IMR-90 (cell line): ENCODE results near the gene CMTM7. TPM values are rescaled to one million over a fixed set of nuclear protein-coding genes. Genes with fewer than 3 reads are reported as not detected.

Experiments
- ATAC-seq: fragments of 200-7000 bp; cut with Tn5 transposase; 2 replicates; pipeline ENCODE4 v1.9.1; 2020; ENCODE audit warnings: low read depth, mild to moderate bottlenecking, moderate library complexity
- BruUV-seq: library from RNA; stranded (reverse); fragments of 400-500 nt; replicated peaks from 2 replicates; lab custom pipeline; 2021; lab: Mats Ljungman, UMichigan
- CTCF ChIA-PET: fragments of 300-600 bp; formaldehyde crosslinking; extraction: SDS; loops from one replicate; lab custom pipeline; 2021; ENCODE audit warnings: antibody characterized with exemption; lab: Yijun Ruan, JAX
- POLR2A ChIA-PET: fragments of 300-600 bp; sonication (Branson Sonifier 250); formaldehyde crosslinking; loops from one replicate; lab custom pipeline; 2022; ENCODE audit warnings: antibody characterized with exemption; ENCODE audit not compliant: unreplicated experiment; lab: Charles Lee
- DNase-seq: peaks from one replicate; pipeline ENCODE4 v3.0.0; 2013
- H2AFZ ChIP-seq: replicated peaks from 2 replicates; pipeline ENCODE3; 2013; ENCODE audit warnings: low read length, mild to moderate bottlenecking; ENCODE audit not compliant: poor library complexity
- H2AK5ac ChIP-seq: 2 replicates; pipeline ENCODE4 v1.6.1; 2013; ENCODE audit warnings: low read depth, low read length, inconsistent platforms
- H2AK9ac ChIP-seq: replicated peaks from 2 replicates; pipeline ENCODE3; 2013; ENCODE audit warnings: mild to moderate bottlenecking, low read depth, low read length, moderate library complexity; ENCODE audit not compliant: poor library complexity
- H2BK120ac ChIP-seq: 2 replicates; pipeline ENCODE4 v1.6.1; 2013; ENCODE audit warnings: low read depth, low read length, inconsistent platforms
- H2BK15ac ChIP-seq: 3 replicates; pipeline ENCODE4 v1.6.1; 2013; ENCODE audit warnings: low read depth, low read length, inconsistent platforms
- H2BK20ac ChIP-seq: 2 replicates; pipeline ENCODE4 v1.6.1; 2013; ENCODE audit warnings: low read depth, mild to moderate bottlenecking, inconsistent platforms, low read length, moderate library complexity
- H2BK5ac ChIP-seq: 2 replicates; pipeline ENCODE4 v1.6.1; 2013; ENCODE audit warnings: mild to moderate bottlenecking, low read depth, low read length, inconsistent platforms; ENCODE audit not compliant: poor library complexity, severe bottlenecking
- H3K14ac ChIP-seq: replicated peaks from 2 replicates; pipeline ENCODE4 v1.6.1; 2013; ENCODE audit warnings: low read depth, low read length, inconsistent platforms
- H3K18ac ChIP-seq: 2 replicates; pipeline ENCODE4 v1.6.1; 2013; ENCODE audit warnings: low read depth, low read length, control low read depth
- H3K23ac ChIP-seq: 2 replicates; pipeline ENCODE4 v1.6.1; 2013; ENCODE audit warnings: low read depth, low read length, inconsistent platforms
- H3K27ac ChIP-seq: 2 replicates; pipeline ENCODE4 v1.5.1; 2013; ENCODE audit warnings: mild to moderate bottlenecking, control low read depth, low read length; ENCODE audit not compliant: insufficient read depth
- H3K27me3 ChIP-seq: 2 replicates; pipeline ENCODE4 v1.6.1; 2013; ENCODE audit warnings: low read length; ENCODE audit not compliant: control insufficient read depth, insufficient read depth
- H3K36me3 ChIP-seq: 2 replicates; pipeline ENCODE4 v1.6.1; 2013; ENCODE audit warnings: low read length, mixed read lengths; ENCODE audit not compliant: control insufficient read depth, insufficient read depth
- H3K4ac ChIP-seq: 2 replicates; pipeline ENCODE4 v1.6.1; 2013; ENCODE audit warnings: low read depth, low read length, inconsistent platforms
- H3K4me1 ChIP-seq: 2 replicates; pipeline ENCODE4 v1.6.1; 2013; ENCODE audit warnings: low read length, mixed read lengths; ENCODE audit not compliant: control insufficient read depth, insufficient read depth
- H3K4me2 ChIP-seq: 2 replicates; pipeline ENCODE4 v1.6.1; 2013; ENCODE audit warnings: low read depth, mild to moderate bottlenecking, control low read depth, low read length, moderate library complexity
- H3K4me3 ChIP-seq: 2 replicates; pipeline ENCODE4 v1.5.1; 2013; ENCODE audit warnings: low read depth, mild to moderate bottlenecking, control low read depth, low read length, moderate library complexity; ENCODE audit not compliant: insufficient read depth
- H3K56ac ChIP-seq: 2 replicates; pipeline ENCODE4 v1.6.1; 2013; ENCODE audit warnings: low read length, inconsistent platforms; ENCODE audit not compliant: insufficient read depth; ENCODE audit errors: extremely low read depth
- H3K79me1 ChIP-seq, 2 experiments: 2 replicates each; pipeline ENCODE4 v1.6.1; 2013; ENCODE audit warnings: low read length in 2 of 2, inconsistent platforms in 1 of 2, low read depth in 1 of 2
- H3K9ac ChIP-seq: 2 replicates; pipeline ENCODE4 v1.6.1; 2013; ENCODE audit warnings: low read depth, low read length, control low read depth
- H3K9me1 ChIP-seq: 2 replicates; pipeline ENCODE4 v1.6.1; 2013; ENCODE audit warnings: low read length, inconsistent platforms; ENCODE audit not compliant: insufficient read depth
- H3K9me3 ChIP-seq: 2 replicates; pipeline ENCODE4 v1.6.1; 2013; ENCODE audit warnings: low read length; ENCODE audit not compliant: control insufficient read depth, insufficient read depth
- H4K20me1 ChIP-seq: 2 replicates; pipeline ENCODE4 v1.6.1; 2013; ENCODE audit warnings: low read length, inconsistent platforms; ENCODE audit not compliant: insufficient read depth
- H4K5ac ChIP-seq: 2 replicates; pipeline ENCODE4 v1.6.1; 2013; ENCODE audit warnings: mild to moderate bottlenecking, low read depth, low read length, control low read depth
- H4K8ac ChIP-seq, 2 experiments: 2 replicates each; pipeline ENCODE4 v1.6.1; 2013; ENCODE audit warnings: low read depth in 2 of 2, low read length in 2 of 2, control low read depth in 1 of 2, inconsistent platforms in 1 of 2
- H4K91ac ChIP-seq: 2 replicates; pipeline ENCODE4 v1.6.1; 2013; ENCODE audit warnings: low read depth, low read length, inconsistent platforms; ENCODE audit not compliant: insufficient read depth
- CEBPB ChIP-seq: IDR thresholded peaks from 2 replicates; pipeline ENCODE4 v1.6.1; 2012; ENCODE audit warnings: low read depth, low read length, improper control_type of control experiment
- CTCF ChIP-seq: conservative IDR thresholded peaks from 2 replicates; pipeline ENCODE4 v1.5.1; 2012; ENCODE audit warnings: mild to moderate bottlenecking, low read depth, low read length, improper control_type of control experiment
- ELK1 ChIP-seq: fragments of 150-350 bp; IDR thresholded peaks from 2 replicates; pipeline ENCODE4 v1.6.1; 2016; ENCODE audit warnings: low read depth, mild to moderate bottlenecking, low read length, moderate library complexity, borderline replicate concordance
- FOS ChIP-seq: fragments of 150-350 bp; IDR thresholded peaks from 2 replicates; pipeline ENCODE4 v1.6.1; 2016; ENCODE audit warnings: low read depth, low read length
- MAFK ChIP-seq: IDR thresholded peaks from 2 replicates; pipeline ENCODE4 v1.6.1; 2012; ENCODE audit warnings: low read depth, low read length, improper control_type of control experiment
- MXI1 ChIP-seq: IDR thresholded peaks from 2 replicates; pipeline ENCODE4 v1.6.1; 2012; ENCODE audit warnings: low read depth, mild to moderate bottlenecking, low read length, moderate library complexity, borderline replicate concordance
- NFE2L2 ChIP-seq: fragments of 150-350 bp; IDR thresholded peaks from 2 replicates; pipeline ENCODE4 v1.6.1; 2016; ENCODE audit warnings: low read depth, mild to moderate bottlenecking, low read length
- RAD21 ChIP-seq: IDR thresholded peaks from 2 replicates; pipeline ENCODE4 v1.6.1; 2012; ENCODE audit warnings: low read length, improper control_type of control experiment
- RFX5 ChIP-seq: IDR thresholded peaks from 2 replicates; pipeline ENCODE4 v1.8.0; 2012; ENCODE audit warnings: low read depth, mild to moderate bottlenecking, low read length, moderate library complexity
- SMC3 ChIP-seq: fragments of 150-350 bp; IDR thresholded peaks from 2 replicates; pipeline ENCODE4 v1.6.1; 2016; ENCODE audit warnings: low read depth, mild to moderate bottlenecking, antibody characterized with exemption, low read length, moderate library complexity
- WGBS, 2 experiments: methylation state at CpG; one replicate each; pipeline versions ENCODE4 v1.1.5 to v1.1.7; 2013; ENCODE audit warnings: missing lambda C conversion rate in 2 of 2; ENCODE audit not compliant: insufficient read length in 1 of 2; ENCODE audit errors: extremely low coverage in 2 of 2; 5-methylcytosine and 5-hydroxymethylcytosine counted together
- dilution Hi-C: fragments of 300-500 bp; cut with HindIII; formaldehyde crosslinking; loops from one replicate; pipeline ENCODE4 v1.14.3; 2018; ENCODE audit warnings: low sequenced_read_pairs; ENCODE audit not compliant: unreplicated experiment
- in situ Hi-C: fragments of 300-500 bp; cut with MboI; formaldehyde crosslinking; loops from 3 replicates; pipeline ENCODE4 v1.14.3; 2019; ENCODE audit warnings: low sequenced_read_pairs, inconsistent platforms, mixed read lengths
- intact Hi-C: fragments of 100-400 bp; cut with micrococcal nuclease; formaldehyde crosslinking; loops from 2 replicates; pipeline ENCODE4 v1.10.0; 2022
- polyA plus RNA-seq, 3 experiments: library from polyadenylated mRNA; depleted of rRNA; stranded (reverse); fragments of >200 nt; gene quantifications; 2 replicates each; pipeline ENCODE4 v1.2.3, GENCODE V29; 2012; ENCODE audit warnings: low replicate concordance in 1 of 3
- total RNA-seq: library from RNA; depleted of rRNA; stranded (reverse); fragments of >200 nt; gene quantifications from 2 replicates; pipeline ENCODE4 v1.2.3, GENCODE V29; 2012

The CMTM7 gene
- total and polyA plus RNA-seq, 2 of the 4 experiments (the other 2 are of a cell fraction) = 3.4 to 31.4 TPM

GRCh38 chr3:32435911-32436815 is 44.5 kb downstream of the CMTM7 start (continued):
- no peak for TF ChIP-seq CTCF

- Histone ChIP-seq H2BK120ac (no peak overlapping the region), H3K4me1 (peaks cover 5% of the 10 kb centered on the region; the same call in 1 of the 2 replicates), H3K18ac (no peak overlapping the region), H3K4ac (no peak overlapping the region), H3K27me3 (no peaks in the 10 kb centered on the region), H3K4me2 (no peak overlapping the region), H2AK5ac (no peak overlapping the region), H4K8ac (no peak overlapping the region), H4K5ac (no peak overlapping the region), H4K91ac (no peak overlapping the region), H3K14ac (no peak overlapping the region), H4K20me1 (peaks cover 7% of the 10 kb centered on the region), H2AFZ (no peak overlapping the region), H2BK5ac (no peak overlapping the region), H3K23ac (no peak overlapping the region), H3K9ac (no peak overlapping the region), H3K56ac (no peak overlapping the region), H3K9me1 (peaks cover 10% of the 10 kb centered on the region; the same call in 1 of the 2 replicates), H2BK15ac (no peak overlapping the region), H3K36me3 (no peaks in the 10 kb centered on the region), H3K79me1 (peaks cover 6 to 31% of the 10 kb centered on the region in 2 experiments), H3K4me3 (no peak overlapping the region), H2AK9ac (no peak overlapping the region), H3K9me3 (no peaks in the 10 kb centered on the region), H3K27ac (no peak overlapping the region), H2BK20ac (no peak overlapping the region)
- intact Hi-C loops = no loop called here
- ATAC-seq = no peak
- ChIA-PET POLR2A (no interaction called here), CTCF (no interaction called here)
- no TSS peak for BruUV-seq
- dilution Hi-C loops = no loop called here
- in situ Hi-C loops = no loop called here
- WGBS, 2 experiments = 93% methylated on average over 2 of the region's 4 CpGs; no CpG with 5 or more reads in 1 of the 2 experiments
- DNase-seq = no peak
- TF ChIP-seq FOS (no peak), ELK1 (no peak), RAD21 (no peak), MAFK (no peak), MXI1 (no peak), CEBPB (no peak), NFE2L2 (no peak), RFX5 (no peak), CTCF (no peak), SMC3 (no peak)
Observed at GRCh38 chr3:32436816-32437189, 45.1 kb downstream of the CMTM7 start.
